ENCODE results near the gene P2RY2.

DNA sequence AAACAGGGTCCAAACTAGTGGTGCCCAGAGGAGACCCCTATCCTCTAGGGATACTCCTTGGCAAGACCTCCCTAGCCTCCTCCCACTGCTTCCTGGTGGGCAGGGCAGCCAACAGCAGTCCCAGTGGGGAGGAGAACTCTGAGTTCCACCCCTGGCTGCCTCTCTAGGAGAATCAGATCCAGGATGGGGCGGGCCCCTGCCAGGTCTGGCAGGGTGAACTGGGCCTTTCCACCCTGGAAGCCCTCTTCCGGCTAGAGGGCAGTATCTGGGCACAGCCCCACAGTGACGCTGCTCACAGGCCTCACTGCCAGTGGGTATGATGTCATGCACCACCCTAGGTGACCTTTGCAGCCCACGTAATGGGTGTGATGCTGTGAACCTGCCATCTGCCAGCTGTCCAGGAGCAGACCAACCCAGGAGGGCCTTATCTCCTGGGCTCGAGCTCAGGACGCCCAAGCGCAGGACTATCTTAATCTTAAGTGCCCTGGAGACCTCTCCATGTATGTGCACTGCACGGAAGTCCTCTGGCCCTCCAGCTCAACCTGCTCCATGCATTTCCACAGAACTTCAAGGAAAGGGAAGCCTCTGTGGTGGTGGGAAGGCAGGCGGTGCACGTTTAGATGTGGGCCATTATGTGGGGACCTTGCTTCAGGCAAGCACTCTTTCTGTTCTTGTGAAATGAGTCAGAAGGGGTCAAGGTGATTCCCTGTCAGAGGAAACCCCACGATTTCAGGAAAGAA lies 44.2 kb upstream of the P2RY2 start:
- no peak for TF ChIP-seq GATA3 (IDR thresholded peaks at IDR 0.05; ENCODE audit: low read depth, low read length)
- TF ChIP-seq GATA2 (IDR thresholded peaks at IDR 0.05; ENCODE audit: low read depth, low read length) = no peak
